NCI-H82 treated with DMSO at 0.1 percent for 48 hours (cell line): ENCODE data around the gene HBEGF.
"Not testable (repeated sequence)": the region's sequence is repeated elsewhere in the genome, so short reads cannot be mapped to it uniquely, and the experiment has no call there.

Source experiments
- DNase-seq: peaks from one replicate; lab custom pipeline; 2025; ENCODE audit not compliant: unreplicated experiment; lab: John Stamatoyannopoulos, UW

HBEGF gene

DNA sequence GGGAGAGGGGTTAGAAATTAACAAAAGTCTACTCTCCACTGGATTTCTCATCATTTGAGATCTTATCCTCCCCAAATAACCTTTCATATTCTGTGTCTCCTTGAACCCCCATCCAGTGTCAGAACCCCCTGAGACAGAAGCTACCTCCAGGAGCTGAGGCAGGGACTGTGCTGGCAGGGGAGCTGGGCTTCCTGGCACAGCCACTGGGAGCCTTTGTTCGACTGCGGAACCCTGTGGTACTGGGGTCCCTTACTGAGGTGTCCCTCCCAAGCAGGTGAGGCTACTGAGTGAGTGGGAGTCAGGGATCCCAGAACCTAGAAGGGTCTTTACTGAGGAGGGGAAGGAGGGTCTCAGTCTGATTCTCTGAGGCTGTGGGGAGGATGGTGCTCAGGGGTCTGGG lies 15.5 kb upstream of the HBEGF start:
- DNase-seq, result no peak

- DNase-seq, result no peak
Measured at GRCh38 chr5:140360681-140361479, 14.5 kb upstream of the HBEGF start.

GRCh38 chr5:140360101-140360500 lies 13.7 kb upstream of the HBEGF start, which contains the start of gene SLC4A9:
TSS of gene SLC4A9 (plus strand) at chr5:140360194. CDS start at chr5:140360237, 43 bp downstream.
- no peak for DNase-seq

- peak; percentile 4 for DNase-seq
Measured at GRCh38 chr5:140358738-140359310, 12.4 kb upstream of the HBEGF start.

GRCh38 chr5:140357726-140358093 lies 11.3 kb upstream of the HBEGF start:
- peak; percentile 47 for DNase-seq

- no peak for DNase-seq
Measured at GRCh38 chr5:140356853-140357725, 10.7 kb upstream of the HBEGF start.

GRCh38 chr5:140355546-140355945 lies 9.1 kb upstream of the HBEGF start:
- DNase-seq, result no peak

DNA sequence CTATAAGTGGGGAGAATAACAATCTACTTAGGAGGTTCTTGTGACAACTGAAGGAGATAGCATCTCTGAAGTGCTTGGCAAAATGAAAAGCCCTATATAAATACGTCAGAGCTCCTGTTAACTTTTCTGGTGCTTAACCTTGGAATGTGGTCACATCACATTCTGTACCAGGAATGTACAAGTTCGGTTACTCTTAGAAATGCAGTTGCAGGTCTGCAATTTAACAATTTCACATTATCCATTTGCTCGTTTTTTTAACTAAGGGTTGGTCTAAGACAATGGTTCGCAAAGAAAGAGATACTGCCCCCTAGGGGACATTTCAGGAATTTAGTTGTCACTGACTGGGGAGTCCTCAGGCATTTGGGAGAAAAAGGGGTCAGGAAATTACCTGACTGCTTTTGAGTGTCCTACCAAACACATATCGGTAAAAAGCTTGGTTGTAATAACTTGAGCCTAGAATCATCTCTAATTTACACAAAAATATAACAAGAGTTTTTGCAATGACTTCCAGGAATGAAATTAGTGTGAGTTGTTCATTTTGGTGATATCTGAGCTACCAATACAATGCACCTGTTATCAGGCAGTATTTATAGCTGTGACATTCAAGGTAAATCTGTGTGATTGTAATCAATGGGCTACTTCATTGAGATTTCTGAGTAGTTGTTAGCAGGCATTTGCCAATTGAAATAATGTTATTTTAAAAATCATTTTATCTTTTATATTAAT lies 5.4 kb upstream of the HBEGF start:
- DNase-seq, result peak; percentile 16

GRCh38 chr5:140349244-140349643 lies 2.8 kb upstream of the HBEGF start:
- DNase-seq, result no peak

- no peak for DNase-seq
Measured at GRCh38 chr5:140348104-140348503, 1.7 kb upstream of the HBEGF start.

DNA sequence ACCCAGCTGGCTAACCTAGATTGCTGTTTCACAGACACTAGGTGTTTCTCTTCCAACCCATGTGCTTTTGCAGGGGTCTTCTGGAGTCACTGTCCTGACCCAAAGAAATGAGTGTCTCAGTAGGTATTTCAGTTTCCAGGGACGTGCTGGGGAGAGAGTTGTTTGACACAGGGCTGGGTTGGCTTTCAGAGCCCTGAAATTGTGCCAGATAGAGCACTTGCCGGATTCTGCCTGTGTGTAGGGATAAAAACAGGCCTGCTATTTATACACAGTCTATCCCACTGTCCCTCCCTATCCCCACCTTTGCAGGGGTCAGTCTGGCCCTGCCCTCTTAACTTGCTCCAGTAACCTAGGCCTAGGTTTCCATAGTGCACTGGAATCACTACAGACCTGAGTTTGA lies 957 bp upstream of the HBEGF start:
- DNase-seq, result no peak

DNA sequence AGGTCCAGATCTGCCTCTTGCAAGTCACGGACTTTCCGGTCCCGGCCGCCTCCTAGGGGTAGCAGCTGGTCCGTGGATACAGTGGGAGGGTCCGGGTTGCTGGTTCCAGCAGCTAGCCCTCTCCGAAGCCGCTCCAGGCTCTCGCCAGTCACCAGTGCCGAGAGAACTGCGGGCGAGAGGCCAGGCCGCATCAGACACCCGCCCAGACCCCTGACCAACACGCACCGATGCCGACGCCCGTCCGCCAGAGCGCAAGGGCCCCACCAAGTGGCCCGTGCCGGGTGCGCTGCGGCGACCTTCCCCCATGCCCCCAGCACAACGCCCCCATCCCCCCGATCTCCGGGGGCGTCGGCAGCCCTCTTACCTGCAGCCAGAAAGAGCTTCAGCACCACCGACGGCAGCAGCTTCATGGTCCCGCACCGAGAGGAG lies 470 bp downstream of the HBEGF start:
- no peak for DNase-seq

DNA sequence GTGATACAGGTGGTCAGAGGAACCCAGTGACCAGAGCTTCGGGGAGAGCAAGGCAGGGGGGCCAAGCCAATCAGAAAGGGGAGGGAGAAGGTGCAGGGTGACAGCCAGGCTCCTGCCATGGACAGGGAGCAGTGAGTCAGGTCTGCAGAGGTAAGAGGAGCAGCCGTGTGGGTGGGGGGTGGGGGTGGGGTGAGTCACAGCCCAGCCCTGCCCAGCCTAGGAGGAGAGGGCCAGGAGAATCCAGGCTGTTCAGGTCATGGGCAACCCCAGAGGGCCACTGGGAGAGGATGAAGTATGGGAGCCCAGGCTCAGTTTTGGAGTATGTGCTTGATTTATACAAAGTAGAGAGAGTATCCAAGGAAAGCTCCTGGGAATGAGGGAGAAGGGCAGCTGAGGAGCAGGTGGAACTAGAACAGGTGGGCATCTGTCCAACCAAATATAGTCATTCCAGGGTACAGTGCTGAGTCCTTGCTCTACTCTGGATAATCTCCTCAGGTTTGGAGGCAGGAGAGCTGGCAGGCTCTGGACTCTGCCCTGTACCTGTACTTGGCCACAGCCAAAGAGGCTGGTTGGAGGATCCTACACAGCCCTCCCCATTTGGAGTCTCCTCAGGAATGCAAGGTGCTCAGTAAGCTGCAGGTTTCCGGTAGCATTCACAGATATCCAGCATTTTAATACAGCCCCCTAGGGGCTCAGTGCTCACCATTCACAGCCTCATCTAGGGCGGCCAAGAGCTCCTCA lies 1.6 kb downstream of the HBEGF start:
- no peak for DNase-seq

GRCh38 chr5:140343849-140344248 lies 2.6 kb downstream of the HBEGF start:
- not testable (repeated sequence) for DNase-seq

DNA sequence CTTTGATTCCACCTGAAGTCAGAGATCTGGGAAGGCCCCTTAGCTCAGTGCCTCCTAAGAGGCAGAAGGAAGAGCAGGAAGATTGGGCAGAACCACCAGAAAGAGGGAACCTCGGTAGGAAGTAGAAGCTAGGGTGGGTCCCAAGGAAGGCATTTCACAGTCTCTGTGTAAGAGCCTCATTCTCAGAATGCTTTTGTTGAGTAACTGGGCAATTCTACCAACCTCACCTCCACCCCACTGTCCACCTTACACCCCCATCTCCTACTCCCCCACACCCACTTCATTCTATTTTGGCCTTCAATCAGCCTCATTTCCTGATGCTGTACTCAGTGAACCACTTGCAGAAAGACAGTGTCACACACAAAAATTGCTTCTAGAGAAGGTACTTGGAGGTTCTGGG lies 3.5 kb downstream of the HBEGF start:
- DNase-seq, result no peak

GRCh38 chr5:140342287-140342686 lies 4.1 kb downstream of the HBEGF start:
- DNase-seq, result no peak

- no peak for DNase-seq
Measured at GRCh38 chr5:140341591-140341990, 4.8 kb downstream of the HBEGF start.

DNA sequence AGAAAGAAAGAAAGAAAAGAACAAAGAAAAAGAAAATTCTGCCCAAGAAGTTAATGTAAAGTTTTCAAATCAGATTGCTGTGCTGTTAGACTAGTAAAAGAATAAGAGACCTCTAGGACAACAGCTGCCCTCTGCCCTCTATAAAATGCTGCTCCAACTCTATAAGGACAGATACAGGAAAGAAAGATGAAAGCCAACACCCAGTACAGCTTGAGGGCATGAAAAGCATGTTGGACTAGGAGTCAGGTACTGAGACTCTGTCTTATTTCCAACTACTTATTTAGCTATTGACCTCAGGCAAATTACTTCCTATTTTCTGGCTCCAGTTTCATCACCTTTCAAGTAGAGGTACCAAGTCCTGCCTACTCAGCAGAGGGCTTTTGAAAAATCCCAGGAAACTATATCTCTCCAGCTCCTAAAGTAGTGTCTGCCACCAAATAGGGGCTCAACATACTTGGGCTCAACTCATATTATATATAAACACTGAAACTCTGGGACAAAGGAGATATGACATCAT lies 5.7 kb downstream of the HBEGF start:
- DNase-seq, result no peak

- no peak for DNase-seq
Measured at GRCh38 chr5:140339636-140340035, 6.8 kb downstream of the HBEGF start.

- no peak for DNase-seq
Measured at GRCh38 chr5:140338908-140339307, 7.5 kb downstream of the HBEGF start.
